ENCODE data around the gene PIK3C3.

PIK3C3 gene

DNA sequence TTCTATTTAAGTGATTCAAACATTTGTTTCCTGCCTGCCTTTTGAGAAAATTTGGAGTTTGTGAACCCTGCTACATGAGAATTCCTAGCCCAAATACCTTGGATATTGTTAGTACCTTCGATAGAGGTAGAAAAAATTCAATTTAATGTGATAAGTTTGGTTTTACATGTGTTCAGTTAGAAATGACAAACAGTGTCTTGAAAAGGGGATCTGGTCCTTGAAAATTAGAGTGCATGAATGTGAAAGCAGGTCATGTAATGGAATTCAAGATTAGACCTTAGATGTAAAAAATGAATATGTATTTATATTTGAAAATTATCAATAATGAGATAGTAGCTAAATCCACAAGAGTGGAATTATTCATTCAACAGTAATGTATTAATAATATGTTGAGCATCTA, 70.5 kb downstream of the PIK3C3 start:
- Histone ChIP-seq H3K27ac (no peak overlapping the region), H3K4me1 (0 out of 20 replicates have a peak, but pooled peaks cover 0 to 4% (median 0%) of the 10 kb centered on the region in 10 experiments), H3K4me3 (no peak overlapping the region), H3K4me2 (no peak overlapping the region), H3K9ac (no peak overlapping the region), H4K20me1 (peaks cover 0 to 5% (median 0%) of the 10 kb centered on the region in 11 experiments; a peak in 2 of 22 replicates), H3K9me3 (replicated peaks in 1 of 11) (no peaks in the 10 kb centered on the region), H3K27me3 (no peaks in the 10 kb centered on the region), H3K36me3 (peaks cover 51 to 93% (median 65%) of the 10 kb centered on the region in 11 experiments)
- no peak for TF ChIP-seq Cebpa-rat (IDR thresholded peaks at IDR 0.05)

DNA sequence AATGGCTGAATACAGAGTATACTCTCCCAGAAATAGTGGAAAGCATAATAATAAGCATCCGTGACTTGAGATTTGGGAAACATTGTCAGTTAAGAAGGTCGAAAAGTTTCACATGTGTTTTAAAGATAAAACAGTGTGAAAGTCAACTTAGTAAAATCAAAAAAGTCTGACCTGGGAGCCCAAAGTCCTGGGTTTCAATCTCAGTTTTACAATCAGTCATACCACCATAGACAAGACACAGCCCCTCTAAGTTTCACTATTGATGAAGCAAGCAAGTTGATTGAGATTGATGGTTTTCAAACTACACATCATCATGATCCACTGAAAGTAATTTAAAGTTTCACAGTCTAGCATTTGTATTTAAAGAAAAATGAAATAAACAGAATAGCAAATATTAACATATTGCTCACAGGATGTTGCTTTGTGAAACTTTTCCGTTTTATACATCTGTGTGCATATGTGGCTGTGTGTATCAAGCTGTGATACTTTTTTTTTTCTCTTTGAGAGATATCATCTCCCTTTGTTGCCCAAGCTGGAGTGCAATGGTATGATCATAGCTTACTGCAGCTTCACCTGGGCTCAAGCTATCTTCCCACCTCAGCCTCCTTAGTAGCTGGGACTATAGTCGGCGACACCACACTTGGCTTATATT, 71.1 kb downstream of the PIK3C3 start:
- Histone ChIP-seq H3K9me3 (replicated peaks in 1 of 11) (no peaks in the 10 kb centered on the region), H3K4me2 (no peak overlapping the region), H3K9ac (no peak overlapping the region), H3K4me1 (0 out of 20 replicates have a peak, but pooled peaks cover 0 to 4% (median 0%) of the 10 kb centered on the region in 10 experiments), H4K20me1 (peaks cover 0 to 5% (median 0%) of the 10 kb centered on the region in 11 experiments; a peak in 2 of 22 replicates), H3K27ac (no peak overlapping the region), H3K4me3 (no peak overlapping the region), H3K36me3 (peaks cover 48 to 93% (median 64%) of the 10 kb centered on the region in 11 experiments), H3K27me3 (no peaks in the 10 kb centered on the region)
- no peak for TF ChIP-seq Cebpa-rat (IDR thresholded peaks at IDR 0.05)

DNA sequence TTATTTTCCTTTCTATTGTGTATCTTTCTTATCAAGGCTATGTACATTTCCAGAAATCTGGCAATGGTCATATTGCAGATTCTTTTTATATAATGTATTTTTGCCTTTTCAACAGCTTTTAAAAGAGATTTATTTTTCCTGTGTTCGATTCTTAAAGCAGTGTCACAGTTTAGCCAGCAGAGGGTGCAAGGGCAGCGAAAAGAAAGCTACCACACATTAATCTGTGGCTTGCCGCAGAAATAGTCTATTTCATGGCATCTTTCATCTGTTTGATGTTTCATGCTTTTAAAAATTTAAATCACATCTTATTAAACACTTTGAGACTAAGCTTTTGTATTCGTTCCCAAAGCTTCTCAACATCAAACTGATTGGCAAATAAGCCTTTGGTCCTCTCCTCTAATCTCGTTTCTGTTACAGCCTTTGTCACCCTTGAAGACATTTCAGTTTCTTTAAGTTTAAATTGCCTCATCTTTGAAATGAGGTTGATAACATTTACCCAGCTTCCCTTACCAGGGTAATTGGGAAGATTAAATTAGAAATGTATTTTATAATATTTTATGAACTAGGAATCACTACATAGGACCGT, 73.3 kb downstream of the PIK3C3 start:
- Histone ChIP-seq H3K4me1 (0 out of 20 replicates have a peak, but pooled peaks cover 0 to 4% (median 0%) of the 10 kb centered on the region in 10 experiments), H3K27ac (no peak overlapping the region), H3K36me3 (peaks cover 54 to 93% (median 69%) of the 10 kb centered on the region in 11 experiments), H3K9me3 (replicated peaks in 1 of 11) (no peaks in the 10 kb centered on the region), H4K20me1 (peaks cover 0 to 5% (median 0%) of the 10 kb centered on the region in 11 experiments; a peak in 2 of 22 replicates), H3K4me3 (no peak overlapping the region), H3K4me2 (no peak overlapping the region), H3K27me3 (no peaks in the 10 kb centered on the region), H3K9ac (no peak overlapping the region)
- no peak for TF ChIP-seq Cebpa-rat (IDR thresholded peaks at IDR 0.05)

DNA sequence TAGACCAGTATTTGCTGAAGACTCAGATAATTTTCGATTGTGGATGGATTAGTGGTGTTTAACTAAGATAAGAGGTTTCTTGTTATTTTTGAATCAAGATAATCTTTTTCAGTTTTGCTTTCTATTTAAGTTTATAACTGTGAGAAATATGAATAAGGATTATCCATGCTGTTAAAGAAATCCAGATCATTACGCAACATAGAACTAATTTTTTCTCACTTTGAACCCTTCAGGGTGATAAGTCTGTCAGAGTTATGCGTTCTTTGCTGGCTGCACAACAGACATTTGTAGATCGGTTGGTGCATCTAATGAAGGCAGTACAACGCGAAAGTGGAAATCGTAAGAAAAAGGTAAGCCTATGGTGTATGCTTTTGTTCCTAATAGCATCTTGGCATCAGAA, 74.1 kb downstream of the PIK3C3 start:
- Histone ChIP-seq H3K4me2 (no peak overlapping the region), H3K36me3 (peaks cover 61 to 93% (median 75%) of the 10 kb centered on the region in 11 experiments), H3K4me3 (no peak overlapping the region), H3K4me1 (no peaks in the 10 kb centered on the region), H3K9me3 (replicated peaks in 1 of 11) (no peaks in the 10 kb centered on the region), H4K20me1 (peaks cover 0 to 5% (median 0%) of the 10 kb centered on the region in 11 experiments; a peak in 2 of 22 replicates), H3K27ac (no peak overlapping the region), H3K27me3 (no peaks in the 10 kb centered on the region), H3K9ac (no peak overlapping the region)
- peak in 2 of 11 experiments; percentile 15 to 43; a peak in 1 of 22 replicates for TF ChIP-seq Cebpa-rat (IDR thresholded peaks at IDR 0.05)

DNA sequence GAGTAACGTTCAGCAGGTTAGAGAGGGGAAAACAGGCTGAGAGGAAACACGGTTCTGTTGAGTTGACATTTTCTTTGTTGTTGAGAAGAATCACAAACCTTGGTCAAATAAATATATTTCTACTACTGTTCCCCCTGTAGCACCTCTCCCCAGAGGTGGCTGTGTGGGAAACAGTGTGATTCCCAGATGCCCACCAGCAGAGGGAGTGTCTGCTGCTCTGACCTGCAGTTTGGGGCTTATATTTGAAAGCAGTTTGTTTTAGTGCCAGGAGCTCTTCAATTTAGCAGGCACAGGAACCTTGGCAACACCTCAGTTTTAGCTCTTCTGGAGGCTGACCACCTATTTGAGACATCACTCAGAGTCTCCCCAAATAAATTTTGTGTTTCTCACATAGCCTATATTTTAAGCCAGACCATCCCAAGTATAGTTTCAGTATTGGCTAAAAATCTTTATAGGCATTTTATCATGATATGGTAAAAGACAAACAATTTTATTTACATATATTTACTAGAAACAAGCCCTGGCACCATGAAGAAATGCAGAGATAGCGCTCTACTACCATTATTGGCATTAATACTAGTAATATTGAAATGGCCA, 75.7 kb downstream of the PIK3C3 start:
- Histone ChIP-seq H3K36me3 (peaks cover 65 to 93% (median 78%) of the 10 kb centered on the region in 11 experiments), H3K4me3 (no peak overlapping the region), H4K20me1 (peaks cover 0 to 5% (median 0%) of the 10 kb centered on the region in 11 experiments; a peak in 2 of 22 replicates), H3K27ac (no peak overlapping the region), H3K27me3 (no peaks in the 10 kb centered on the region), H3K9me3 (replicated peaks in 1 of 11) (no peaks in the 10 kb centered on the region), H3K4me1 (no peaks in the 10 kb centered on the region), H3K4me2 (no peak overlapping the region), H3K9ac (no peak overlapping the region)
- no peak for TF ChIP-seq Cebpa-rat (IDR thresholded peaks at IDR 0.05)

DNA sequence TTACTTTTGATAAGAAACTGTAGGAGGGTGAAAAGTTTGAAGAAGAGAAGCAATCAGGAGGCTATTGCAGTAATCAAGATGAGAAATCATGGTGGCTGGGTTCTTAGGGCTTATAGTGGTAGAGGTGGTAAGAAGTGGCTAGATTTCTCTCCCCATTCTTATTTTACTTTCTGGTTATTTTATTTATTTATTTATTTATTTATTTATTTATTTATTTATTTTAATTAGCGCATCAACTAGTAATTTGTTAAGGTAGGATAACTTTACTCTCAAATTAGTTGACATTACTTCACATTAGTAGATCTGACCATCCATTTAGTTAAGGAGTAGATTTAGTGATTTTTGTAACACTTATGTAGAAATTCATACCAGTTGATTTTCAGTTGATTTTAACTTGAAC, 77.4 kb downstream of the PIK3C3 start:
- no peaks in the 10 kb centered on the region for H3K9me3 ChIP-seq (replicated peaks in 1 of 11)
- no peaks in the 10 kb centered on the region for H3K4me1 ChIP-seq
- no peak overlapping the region for H3K4me3 ChIP-seq
- no peaks in the 10 kb centered on the region for H3K27me3 ChIP-seq
- H3K27ac ChIP-seq, result no peak overlapping the region
- no peak for TF ChIP-seq Cebpa-rat (IDR thresholded peaks at IDR 0.05)
- H3K4me2 ChIP-seq, result no peak overlapping the region
- H4K20me1 ChIP-seq, result peaks cover 0 to 4% (median 0%) of the 10 kb centered on the region in 11 experiments; a peak in 2 of 22 replicates
- peaks cover 67 to 93% (median 81%) of the 10 kb centered on the region in 11 experiments for H3K36me3 ChIP-seq
- no peak overlapping the region for H3K9ac ChIP-seq

DNA sequence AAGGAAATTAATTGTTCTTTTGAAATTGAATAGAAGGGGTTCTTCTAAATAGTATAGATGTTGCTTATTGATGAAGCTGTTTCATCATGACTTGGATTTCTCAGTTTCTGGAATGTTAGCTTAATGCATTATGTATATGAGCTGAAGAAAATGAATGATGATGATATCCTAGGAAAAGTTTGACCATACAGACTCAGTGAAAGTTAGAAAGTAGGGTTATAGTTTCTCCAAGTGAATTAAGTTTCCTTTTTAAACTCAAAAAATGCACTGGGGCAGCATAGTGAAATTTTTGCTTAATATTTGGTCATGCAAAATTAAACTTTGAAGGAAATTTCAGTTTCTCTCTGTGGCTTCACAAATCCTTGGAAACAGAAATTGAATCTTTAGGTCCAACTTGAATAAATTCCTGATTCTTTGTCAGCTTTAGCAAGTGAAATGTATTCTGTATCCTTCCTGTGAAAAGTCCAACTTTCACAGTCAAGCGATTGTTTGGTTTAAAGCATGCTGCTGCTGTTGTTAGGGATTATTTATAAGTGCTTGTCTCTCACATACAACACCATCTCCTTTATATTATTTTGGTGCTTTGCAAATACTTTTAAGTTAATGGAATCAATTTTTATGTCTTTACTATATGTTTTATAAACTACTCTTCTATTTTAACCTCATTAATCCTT, 78.2 kb downstream of the PIK3C3 start:
- Histone ChIP-seq H3K27ac (no peak overlapping the region), H3K36me3 (peaks cover 75 to 96% (median 86%) of the 10 kb centered on the region in 11 experiments), H3K27me3 (no peaks in the 10 kb centered on the region)

DNA sequence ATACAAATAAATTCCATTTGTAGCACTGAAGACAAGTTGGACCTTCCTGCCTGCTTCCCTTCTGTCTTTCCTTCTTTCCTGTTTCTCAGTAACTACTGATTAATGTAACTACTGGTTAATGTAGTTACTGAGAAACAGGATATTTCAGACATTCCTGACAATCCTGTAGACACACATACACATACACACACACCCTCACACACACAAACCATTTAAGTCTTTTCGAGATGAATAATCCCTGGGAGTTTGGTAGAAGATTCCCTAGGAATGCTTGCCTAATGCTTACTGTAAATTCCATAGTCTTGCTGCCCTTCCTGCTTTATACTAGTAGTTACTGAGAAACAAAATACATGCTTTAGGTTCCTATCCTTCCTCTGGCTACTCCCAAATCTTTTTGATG, 83.9 kb downstream of the PIK3C3 start:
- Histone ChIP-seq H3K27ac (no peak overlapping the region), H3K4me2 (no peak overlapping the region), H4K20me1 (peaks cover 0 to 8% (median 0%) of the 10 kb centered on the region in 11 experiments; a peak in 2 of 22 replicates), H3K9me3 (replicated peaks in 1 of 11) (no peaks in the 10 kb centered on the region), H3K4me1 (no peaks in the 10 kb centered on the region), H3K9ac (no peak overlapping the region), H3K27me3 (no peaks in the 10 kb centered on the region), H3K36me3 (peaks cover 80 to 100% (median 92%) of the 10 kb centered on the region in 11 experiments), H3K4me3 (no peak overlapping the region)
- TF ChIP-seq Cebpa-rat (IDR thresholded peaks at IDR 0.05), result no peak

More for the DNA sequence above, 78.2 kb downstream of the PIK3C3 start:
- Histone ChIP-seq H3K4me3 (no peak overlapping the region), H3K9me3 (replicated peaks in 1 of 11) (no peaks in the 10 kb centered on the region), H3K4me2 (no peak overlapping the region), H3K4me1 (no peaks in the 10 kb centered on the region), H4K20me1 (peaks cover 0 to 4% (median 0%) of the 10 kb centered on the region in 11 experiments; a peak in 2 of 22 replicates), H3K9ac (no peak overlapping the region)
- no peak for TF ChIP-seq Cebpa-rat (IDR thresholded peaks at IDR 0.05)

DNA sequence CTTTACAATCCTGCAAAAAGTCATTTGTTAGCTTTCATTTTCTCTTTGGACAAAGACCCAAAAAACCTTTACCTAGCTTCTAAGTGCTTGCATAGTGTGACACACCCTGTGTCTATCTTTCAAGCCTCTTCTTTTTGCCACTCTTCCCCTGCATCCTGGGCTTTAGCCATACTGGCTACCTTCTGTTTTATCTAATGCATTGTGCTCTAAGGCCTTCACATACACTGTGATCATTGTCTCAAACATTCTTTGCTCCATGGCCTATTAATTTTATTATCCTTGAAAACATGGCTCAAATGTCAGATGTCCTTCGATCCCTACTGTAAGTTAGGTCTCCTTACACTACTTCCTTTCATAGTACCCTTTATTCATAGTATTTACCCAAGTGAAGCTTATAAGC, 84.4 kb downstream of the PIK3C3 start:
- Histone ChIP-seq H3K4me2 (no peak overlapping the region), H3K4me1 (no peaks in the 10 kb centered on the region), H4K20me1 (peaks cover 0 to 8% (median 0%) of the 10 kb centered on the region in 11 experiments; a peak in 2 of 22 replicates), H3K4me3 (no peak overlapping the region), H3K36me3 (peaks cover 78 to 100% (median 92%) of the 10 kb centered on the region in 11 experiments), H3K9ac (no peak overlapping the region), H3K27ac (no peak overlapping the region), H3K9me3 (replicated peaks in 1 of 11) (no peaks in the 10 kb centered on the region), H3K27me3 (no peaks in the 10 kb centered on the region)
- TF ChIP-seq Cebpa-rat (IDR thresholded peaks at IDR 0.05), result no peak

All from BLaER1 treated with 17β-estradiol and CSF1 and Interleukin-3, amounts not matched to agents 10 nM and 100 nM (cell line).